HG02981 (cell line): ENCODE measurements around the gene GIMAP8.
"Not testable (repeated sequence)": the region's sequence is repeated elsewhere in the genome, so short reads cannot be mapped to it uniquely, and the experiment has no call there.

Experiments used
- ATAC-seq: cut with Tn5 transposase; IDR thresholded peaks from one replicate; pipeline ENCODE4 v1.9.1; 2021; ENCODE audit warnings: mild to moderate bottlenecking, moderate library complexity; ENCODE audit not compliant: unreplicated experiment

GIMAP8 gene

DNA sequence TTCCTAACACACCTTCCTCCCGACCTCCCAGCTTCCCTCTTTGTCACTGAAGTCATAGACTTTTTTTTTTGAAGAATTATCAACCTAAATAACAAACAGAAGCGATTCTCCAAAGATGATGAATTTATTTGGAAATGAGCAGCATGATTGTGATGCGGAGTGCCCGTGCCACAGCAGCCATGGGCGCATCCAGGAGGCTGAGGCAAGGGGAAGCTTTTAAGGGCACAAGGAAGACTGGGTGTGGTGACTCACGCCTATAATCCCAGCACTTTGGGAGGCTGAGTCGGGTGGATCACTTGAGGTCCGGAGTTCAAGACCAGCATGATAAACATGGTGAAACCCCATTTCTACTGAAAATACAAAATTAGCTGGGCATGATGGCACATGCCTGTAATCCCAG lies 16.2 kb upstream of the GIMAP8 start:
- ATAC-seq: no peak

DNA sequence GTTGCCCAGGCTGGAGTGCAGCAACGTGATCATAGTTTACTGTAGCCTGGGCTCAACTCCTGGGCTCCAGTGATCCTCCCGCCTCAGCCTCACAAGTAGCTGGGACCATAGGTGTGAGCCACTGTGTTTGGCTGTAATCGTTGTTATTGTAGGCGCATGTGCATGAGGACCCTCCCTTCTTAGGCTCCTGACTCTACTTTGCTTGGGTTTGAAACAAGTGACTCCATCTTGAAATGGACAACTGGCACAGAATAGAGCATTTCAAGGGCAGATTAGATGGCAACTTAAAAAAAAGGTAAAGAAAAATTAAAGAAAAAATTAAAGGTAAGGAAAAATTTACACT lies 15.4 kb upstream of the GIMAP8 start:
- no peak for ATAC-seq

DNA sequence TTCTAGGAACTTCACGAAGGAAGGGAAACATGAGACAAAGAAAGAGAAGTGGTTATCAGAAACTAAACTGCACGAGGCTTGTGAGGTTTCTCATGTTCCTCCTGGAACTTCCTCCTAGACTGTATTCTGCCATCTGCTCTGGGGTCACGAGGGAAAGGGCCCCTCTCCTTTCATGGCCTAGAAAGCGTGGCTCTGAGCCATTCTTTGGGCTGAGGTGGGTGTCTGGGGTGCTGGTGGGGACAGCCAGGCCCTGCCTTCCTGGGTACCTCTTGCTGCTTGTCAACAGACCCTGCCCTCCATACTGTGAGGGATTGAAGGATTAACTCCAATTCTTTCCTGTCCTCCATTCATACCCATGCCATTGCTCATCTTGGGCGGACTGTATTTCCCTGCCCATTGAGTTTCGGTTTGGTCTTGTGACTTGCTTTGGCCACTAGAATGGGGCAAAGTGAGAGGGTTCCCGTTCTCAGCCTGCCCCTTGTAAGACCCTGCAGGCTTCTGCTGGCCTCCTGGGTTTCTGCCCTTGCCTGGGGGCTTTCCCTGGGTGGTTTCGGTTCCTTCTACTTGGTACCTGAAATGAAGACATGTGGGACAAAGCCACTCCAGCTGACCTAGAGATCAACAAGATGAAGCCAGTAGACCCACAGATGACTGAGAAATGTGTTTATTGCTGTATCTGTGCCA lies 14.9 kb upstream of the GIMAP8 start:
- peak; percentile 93 for ATAC-seq

DNA sequence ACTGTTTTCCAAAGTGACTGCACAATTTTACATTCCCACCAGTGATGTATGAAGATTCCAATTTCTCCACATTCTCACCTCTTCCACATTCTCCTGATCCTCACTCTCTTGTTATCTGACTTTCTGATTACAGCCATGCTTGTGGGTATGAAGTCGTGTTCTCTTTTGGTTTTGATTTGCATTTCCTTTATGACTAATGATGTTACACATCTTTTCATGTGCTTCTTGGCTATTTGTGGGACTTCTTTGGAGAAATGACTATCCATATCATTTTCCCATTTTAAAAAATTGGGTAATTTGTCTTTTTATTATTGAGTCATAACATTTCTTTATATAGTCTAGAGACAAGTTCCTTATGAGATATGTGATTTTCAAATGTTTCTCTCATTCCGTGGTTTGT lies 10.5 kb upstream of the GIMAP8 start:
- ATAC-seq: no peak

DNA sequence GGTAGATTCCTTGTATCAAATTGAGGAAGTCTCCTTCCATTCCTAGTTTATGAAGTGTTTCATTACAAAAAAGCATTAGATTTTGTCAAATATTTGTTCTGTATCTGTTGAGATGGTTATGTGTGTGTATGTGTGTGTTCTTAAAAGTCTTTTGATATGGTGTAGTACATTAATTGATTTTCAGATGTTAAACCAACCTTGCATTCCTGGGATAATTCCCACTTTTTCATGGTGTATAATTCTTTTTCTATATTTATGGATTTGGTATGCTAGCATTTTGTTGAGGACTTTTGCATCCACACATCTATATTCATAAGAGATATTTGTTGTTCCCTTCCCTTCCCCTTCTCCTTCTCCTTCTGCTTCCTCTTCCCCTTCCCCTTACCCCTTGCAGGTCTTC lies 8.9 kb upstream of the GIMAP8 start:
- ATAC-seq: no peak

DNA sequence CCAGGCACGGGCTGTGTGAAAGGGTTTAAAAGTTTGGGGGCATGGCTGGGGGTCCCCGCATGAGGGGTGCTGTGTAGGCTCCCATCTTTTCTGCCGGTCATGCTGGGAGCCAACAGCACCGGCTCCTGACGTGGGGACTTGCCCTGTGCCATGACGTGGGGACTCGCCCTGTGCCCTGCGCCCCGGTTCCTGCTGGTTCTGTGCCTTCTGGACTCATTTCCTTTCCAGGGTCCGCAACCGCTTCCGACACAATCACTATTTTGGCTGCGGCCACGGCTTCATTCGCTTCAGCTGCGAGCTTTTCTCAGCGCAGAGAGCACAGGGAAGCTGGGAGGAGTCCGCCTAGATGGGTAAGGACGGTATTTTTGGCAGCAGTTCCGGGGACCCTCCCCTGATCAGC lies 7.6 kb upstream of the GIMAP8 start:
- no peak for ATAC-seq

DNA sequence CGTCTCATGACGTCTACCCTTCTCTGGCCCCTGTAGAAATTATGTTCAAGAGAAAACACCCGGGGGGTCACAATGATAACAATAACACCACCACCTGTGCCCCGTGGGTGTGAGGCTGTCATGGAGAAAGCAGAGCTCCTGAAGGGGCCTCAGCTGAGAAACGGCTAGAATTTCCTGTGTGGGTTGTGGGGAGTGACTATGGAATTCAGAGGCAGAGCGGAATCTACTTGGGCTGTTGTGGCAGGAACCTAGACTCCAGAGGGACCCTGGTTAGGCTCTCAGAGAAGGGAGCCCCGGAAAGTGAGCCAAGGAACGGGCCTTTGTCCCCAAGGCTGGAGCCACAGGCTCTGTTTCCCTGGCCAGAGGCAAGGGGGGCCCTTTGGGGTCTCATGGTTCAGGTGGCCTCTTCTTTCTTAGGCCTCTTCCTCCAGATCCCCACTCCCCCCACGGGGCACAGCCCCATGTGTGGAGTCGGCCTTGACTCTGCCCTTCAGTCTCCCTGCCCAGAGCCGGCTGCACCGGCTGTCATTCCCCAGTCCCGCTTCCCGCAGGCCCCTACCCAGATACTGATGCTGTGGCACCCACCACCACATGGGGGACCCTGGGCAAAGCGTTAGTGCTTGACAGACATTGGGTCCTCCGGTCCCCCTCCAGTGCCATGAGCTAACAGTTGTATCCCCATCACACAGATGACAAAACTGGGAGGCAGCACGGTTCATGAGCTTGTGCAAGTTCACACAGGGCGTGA lies 6.5 kb upstream of the GIMAP8 start:
- no peak for ATAC-seq

DNA sequence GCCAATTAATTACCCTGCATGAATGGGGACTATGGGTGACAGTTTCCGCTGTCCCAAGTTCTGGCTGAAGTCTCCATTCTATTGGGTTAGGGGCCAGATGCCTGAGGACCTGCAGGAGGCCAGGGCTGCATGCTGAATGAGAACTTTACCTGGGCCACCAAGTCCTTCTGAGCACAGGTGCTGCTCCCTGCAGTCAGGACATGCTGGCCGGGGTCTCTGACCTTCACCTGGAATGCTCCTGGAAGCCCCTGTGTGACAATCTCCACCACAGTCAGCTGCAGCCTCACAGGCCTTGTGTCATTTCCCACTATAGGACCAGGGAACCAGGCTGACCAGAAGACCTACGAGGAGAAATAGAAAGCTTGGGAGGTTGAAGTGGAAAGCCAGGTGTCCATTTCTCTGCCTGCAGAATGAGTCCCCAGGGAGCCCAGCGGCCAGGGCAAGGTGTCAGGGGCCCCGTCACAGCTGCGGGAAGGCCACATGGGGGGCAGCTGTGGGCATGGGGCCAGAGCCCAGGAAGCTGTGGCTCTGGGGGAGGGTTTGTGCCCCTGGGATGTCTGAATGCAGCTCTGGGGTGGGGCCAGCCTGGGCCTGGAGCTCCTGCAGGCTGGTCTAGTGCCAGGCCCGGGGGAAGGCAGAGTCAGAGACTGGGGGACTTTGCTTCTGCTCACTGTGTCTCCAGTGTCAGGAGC lies 5.6 kb upstream of the GIMAP8 start:
- no peak for ATAC-seq

DNA sequence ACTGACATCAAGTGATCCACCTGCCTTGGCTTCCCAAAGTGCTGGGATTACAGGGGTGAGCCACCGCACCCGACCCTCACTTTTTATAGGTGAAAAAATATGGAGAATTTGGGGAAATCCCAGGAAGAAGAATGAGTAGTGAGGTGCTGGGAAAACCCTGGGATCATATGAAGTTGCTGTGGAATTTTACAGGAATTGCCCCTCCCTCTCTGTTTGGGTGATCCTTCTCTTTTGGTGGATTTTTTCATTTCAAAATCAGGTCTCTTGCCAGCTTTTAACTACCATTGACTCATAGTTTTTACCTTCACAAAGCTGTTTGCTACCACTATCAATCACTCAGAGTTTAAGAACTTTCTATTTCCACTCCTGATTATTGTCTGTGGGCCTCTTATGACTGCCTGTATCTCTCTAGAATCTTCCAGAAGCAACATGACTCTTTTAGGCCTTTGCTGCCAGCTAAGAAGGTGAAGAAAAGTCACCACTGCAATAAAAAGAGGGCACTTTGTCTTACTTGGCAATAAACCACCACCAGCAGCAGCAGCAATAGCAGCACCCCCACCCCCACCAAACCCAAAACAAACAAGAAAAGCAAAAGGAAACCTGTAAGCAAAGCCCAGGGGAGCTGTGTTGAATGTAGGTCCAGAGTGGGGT lies 4.0 kb upstream of the GIMAP8 start:
- ATAC-seq: no peak

DNA sequence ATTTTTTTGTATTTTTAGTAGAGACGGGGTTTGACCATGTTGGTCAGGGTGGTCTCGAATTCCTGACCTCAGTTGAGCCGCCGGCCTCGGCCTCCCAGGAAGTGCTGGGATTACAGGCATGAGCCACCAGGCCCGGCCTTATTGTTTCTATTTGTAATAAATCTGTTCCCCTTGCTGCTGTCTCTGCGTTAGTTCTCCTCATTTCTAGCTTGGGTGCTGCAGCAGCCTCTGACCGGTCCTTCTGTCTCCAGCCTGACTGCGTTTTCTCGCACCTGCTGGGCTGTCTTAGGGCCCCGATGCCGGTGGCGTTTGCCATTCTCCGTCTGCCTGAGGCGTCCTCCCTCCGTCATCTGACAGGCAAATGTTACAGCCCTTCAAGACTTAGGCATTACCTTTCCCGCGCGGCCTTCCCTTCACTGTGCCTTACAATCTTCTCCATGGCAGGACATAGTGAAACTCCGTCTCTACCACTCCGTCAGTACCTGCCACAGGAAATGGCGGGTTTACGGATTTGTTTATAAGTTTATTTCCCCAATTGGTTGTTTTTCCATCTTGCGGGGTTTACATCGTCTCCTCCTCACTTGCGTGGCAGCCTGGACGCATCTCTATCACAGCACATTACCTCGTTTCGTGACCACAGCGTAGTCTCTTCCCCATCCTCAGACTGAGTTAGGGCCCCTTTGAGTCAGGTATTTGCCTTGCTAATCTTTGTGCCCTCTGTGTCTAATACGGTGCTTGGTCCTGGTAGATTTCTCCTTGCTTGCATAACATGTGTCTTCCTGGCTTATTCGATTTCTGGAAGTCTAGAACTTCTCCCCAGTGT lies 2.3 kb upstream of the GIMAP8 start:
- no peak for ATAC-seq

DNA sequence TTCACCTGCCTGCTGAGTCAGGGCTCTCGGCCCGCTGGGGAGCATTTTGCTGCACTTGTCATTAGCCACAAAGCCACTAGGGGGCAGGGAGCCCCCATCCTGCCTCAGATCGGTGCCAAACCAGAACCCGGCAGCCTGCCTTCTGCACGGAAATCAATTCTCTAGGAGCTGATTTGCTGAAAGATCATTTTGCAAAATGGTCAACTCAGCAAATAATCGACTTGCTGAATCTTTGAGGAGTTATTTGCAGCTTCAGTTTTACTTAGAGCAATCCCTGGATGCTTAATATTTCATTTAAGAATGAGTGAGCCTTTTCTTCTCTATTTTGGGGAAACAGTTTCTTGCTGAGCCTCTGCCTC lies 1.7 kb upstream of the GIMAP8 start:
- peak; percentile 47 for ATAC-seq

DNA sequence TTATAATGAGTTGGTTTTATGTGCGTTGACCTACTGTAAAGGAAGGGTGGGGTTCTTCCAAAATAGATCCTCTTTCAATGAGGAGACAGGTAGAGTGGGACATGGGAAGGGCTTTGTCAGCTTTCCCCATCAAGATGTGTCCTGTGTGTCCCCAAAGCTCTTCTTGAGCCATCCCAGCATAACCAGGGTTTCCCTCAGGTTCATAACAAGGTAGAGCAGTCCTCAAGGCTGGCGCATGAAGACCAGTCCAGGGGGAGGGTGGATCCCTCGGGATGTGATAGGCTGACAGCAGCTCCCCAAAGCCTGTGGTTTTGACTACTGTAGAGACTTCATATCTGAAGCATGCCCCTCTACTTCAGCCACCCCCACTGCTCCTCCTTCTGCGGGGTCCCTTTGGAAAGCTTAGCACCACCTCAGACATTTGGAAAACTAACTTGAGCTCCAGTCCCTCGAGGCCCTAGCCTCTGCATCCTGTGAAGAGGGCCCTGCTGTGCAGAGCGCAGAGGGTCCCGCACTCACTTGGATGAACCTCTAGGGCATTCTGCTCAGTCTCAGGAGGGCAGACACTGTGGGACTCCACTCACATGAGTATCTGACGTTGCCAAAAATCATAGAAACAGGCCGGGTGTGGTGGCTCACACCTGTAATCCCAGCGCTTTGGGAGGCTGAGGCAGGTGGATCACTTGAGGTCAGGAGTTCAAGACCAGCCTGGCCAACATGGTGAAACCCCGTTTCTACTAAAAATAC lies 1.1 kb upstream of the GIMAP8 start:
- no peak for ATAC-seq

DNA sequence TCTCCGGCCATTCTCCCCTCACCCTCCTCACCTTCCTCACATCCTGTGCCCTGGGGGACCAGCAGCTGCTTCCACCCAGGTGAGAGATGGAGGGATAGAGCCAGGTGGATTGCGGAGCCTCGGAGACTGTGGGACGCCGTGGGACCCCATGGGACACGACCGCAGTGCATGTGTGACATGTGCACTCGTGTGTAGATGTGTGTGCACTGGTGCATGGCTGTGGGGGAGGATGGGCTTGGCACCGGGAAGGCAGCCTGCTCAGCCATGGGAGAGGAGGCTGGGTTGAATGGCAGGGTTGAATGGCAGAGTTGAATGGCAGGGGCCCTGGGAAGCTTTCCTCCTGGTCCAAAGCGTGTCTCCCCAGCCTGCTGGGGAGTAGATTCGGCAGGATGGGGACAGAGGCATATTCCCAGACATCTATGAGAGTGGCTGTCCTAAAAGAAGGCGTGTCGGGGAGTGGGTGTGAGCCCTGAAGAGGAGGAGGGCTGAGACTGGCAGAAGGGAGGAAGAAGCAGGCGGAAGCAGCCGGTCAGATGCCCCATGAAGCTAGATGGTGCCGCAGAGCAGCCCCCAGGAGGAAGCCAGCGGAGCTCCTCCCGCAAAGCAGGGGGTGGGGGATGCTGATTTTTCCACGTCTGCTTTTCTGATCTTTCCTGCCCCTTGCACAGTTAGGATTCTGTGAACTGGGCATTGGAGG lies 815 bp downstream of the GIMAP8 start:
- peak; percentile 37 for ATAC-seq

DNA sequence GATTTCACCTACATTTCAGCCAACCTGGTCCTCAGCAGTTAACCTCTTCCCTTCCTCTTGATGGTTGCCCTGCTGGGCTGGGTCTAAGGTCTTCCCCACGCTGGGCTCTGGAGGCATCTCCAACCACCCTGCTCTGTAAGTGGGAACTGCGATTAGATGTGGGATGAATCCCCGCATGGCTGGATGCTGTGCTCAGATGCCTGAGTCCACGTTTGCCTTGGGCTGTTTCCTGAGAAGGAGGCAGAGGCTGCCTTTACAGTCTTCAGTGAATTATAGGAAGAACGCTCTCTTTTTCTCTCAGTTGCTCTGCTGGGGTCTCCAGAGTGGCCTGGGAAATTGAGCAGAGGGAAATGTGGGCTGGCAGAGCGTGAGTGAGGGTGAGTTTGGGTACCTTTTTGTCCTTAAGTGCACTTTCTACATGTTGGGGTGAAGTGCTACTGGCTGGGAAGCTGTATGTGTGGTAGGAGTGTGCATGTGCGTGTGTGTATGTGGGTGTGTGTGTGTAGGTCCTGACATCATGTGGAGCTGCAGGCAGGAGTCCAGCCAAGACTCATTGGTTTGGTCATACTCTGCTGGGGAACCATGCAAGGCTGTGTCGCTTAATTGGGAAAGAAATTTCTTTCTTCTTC lies 1.5 kb downstream of the GIMAP8 start:
- peak; percentile 2 for ATAC-seq

DNA sequence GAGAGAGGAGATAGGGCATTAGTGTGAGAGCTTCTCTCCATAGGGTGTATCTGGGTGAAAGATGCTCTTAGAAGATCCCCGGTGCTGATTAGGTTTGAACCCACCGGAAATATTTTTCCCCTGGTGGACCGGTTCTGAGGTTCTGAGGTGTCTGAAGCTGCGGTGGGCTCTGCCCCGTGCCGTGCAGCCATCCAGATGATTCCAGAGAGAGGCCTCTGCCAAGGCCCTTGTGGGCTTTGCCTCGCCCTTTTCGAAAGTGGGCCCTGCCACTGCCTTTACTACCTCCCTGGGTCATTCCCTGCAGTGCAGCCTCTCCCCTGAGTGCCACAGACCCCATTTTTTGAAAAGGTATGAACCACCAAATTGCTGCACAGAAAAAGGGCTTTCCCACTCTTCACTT lies 2.8 kb downstream of the GIMAP8 start:
- no peak for ATAC-seq

DNA sequence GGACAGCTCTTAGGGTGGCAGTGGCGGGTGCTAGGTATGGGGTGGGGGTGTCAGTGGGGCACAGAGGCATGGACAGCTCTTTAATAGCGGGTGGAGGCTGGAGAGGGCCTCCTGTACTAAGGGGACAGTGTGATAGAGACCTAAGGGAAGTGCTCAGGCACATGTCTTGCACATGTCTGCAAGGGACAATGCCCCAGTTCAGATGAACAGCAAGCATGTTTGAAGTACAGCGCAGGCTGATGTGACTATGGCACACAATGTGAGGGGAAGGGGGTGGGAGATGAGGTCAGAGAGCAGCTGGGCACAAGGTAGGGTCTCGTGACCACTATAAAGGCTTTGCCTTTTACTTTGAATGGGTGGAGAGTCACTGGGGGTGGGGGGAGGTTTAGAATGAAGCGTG lies 3.5 kb downstream of the GIMAP8 start:
- ATAC-seq: no peak

DNA sequence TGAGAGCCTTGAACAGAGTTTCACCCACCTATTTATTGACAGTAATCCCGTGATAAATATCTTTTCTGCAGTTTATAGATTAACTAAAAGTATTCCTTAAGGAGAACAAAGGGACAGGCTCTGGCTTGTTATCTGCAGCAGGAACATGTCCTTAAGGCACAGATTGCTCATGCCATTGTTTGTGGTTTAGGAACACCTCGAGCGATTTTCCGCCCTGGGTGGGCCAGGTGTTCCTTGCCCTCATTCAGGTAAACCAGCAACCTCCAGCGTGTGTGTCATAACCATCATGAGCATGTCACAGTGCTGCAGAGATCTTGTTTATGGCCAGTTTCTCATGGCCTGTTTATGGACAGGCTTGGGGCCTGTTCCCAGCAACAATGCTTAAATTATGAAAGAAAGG lies 6.6 kb downstream of the GIMAP8 start:
- ATAC-seq: not testable (repeated sequence)

DNA sequence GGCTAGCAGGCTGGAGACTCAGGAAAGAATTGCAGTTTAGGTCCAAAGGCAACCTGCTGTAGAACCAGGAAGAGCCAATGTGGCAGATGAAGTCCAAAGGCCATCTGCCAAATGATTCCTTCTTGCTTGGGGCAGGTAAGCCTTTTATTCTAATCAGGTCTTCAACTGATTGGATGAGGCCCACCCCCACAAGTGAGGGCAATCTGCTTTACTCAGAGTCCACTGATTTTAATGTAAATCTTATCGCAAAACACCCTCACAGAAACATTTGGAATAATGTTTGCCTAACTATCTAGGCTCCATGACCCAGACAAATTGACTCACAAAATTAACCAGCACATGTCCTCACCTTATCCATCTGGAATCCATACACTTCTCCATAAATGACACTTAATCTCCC lies 7.8 kb downstream of the GIMAP8 start:
- no peak for ATAC-seq

DNA sequence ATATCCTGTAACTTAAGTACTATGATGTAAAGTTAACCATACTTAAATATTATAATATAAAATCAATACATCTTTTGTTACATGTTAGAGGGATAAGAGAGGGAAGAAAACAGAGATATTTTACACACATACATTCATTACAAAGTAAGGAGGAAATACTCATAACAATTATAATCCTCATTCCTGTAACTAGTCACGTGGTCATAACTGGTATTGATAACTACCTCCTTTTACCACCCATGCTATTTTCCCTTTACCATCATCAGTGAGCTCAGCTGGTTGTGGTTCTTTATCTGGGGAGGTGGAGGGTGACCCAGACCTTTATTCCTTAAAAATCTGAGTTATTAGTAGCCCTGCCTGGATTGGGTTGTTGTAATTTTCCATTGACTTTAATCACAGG lies 8.3 kb downstream of the GIMAP8 start:
- ATAC-seq: no peak
